Left lobe of liver (tissue), 2 donors: ENCODE results near the gene DGKD. TPM values are rescaled to one million over a fixed set of nuclear protein-coding genes. Genes with fewer than 3 reads are reported as not detected.
A peak's percentile ranks its signal among the peaks of the same experiment; 100 is the strongest.
"Not testable (repeated sequence)": the region's sequence is repeated elsewhere in the genome, so short reads cannot be mapped to it uniquely, and the experiment has no call there.

Source experiments
- ATAC-seq: fragments of 200-7000 bp; cut with Tn5 transposase; one replicate; pipeline ENCODE4 v1.9.1; 2020; ENCODE audit warnings: mild to moderate bottlenecking, moderate library complexity
- DNase-seq: peaks from one replicate; pipeline ENCODE4 v3.0.0-alpha.2; 2020; ENCODE audit warnings: low spot score
- total RNA-seq: library from RNA; stranded (reverse); gene quantifications from one replicate; pipeline ENCODE4 v1.2.1, GENCODE V29; 2021
- donor health status: DM: no; HTN: no; CAD: no; lungs with moderate emphysema.
- donor health status: DM: no; HTN: yes; CAD: no.

The DGKD gene
- total RNA-seq, 1 donor from 2014 or later = 17.9 TPM

GRCh38 chr2:233358947-233359346 lies 4.7 kb downstream of the DGKD start:
- ATAC-seq (no peak), DNase-seq (no peak)

DNA sequence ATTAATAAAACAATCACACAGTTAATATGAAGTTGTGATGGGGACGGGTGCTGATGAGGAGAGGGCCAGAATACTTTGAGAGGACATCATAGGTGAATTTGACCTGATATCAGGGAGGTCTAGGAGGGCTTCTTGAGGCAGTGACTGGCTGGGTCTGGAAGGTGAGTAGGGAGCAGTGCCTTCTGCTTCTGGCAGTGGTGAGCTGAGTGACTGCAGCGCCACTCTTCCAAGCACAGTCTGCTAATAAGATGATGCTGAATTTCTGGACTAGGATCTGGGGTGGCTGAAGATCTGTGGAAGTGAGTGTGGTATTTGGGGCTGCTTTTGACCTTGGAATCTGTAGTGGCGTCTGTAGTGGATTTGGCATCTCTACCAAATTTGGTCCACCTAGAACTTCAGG lies 5.5 kb downstream of the DGKD start:
- DNase-seq = peak; percentile 15
- ATAC-seq = no peak

DNA sequence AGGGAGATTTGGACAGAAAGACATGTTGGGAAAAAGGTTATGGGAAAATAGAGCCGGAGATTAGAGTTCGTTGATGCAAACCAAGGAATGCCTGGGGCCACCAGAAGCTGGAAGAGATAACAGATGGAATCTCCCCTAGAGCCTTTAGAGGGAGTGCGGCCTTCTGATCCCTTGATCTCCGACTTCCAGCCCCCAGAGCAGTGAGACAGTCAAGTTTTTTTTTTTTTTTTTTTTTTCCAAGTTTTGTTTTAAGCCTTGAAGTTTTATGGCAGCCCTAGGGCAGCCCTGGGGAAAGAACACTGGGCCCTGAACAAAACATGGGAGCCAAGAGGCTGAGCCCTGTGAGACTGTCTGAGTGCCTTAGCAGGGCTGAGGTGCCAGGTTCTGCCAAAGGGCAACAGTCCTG lies 6.5 kb downstream of the DGKD start:
- ATAC-seq (no peak), DNase-seq (peak; percentile 37)

- DNase-seq = peak; percentile 19
- ATAC-seq = no peak
Observed at GRCh38 chr2:233361297-233361696, 7.0 kb downstream of the DGKD start.

GRCh38 chr2:233362742-233363141 lies 8.4 kb downstream of the DGKD start:
- DNase-seq (no peak), ATAC-seq (no peak)

DNA sequence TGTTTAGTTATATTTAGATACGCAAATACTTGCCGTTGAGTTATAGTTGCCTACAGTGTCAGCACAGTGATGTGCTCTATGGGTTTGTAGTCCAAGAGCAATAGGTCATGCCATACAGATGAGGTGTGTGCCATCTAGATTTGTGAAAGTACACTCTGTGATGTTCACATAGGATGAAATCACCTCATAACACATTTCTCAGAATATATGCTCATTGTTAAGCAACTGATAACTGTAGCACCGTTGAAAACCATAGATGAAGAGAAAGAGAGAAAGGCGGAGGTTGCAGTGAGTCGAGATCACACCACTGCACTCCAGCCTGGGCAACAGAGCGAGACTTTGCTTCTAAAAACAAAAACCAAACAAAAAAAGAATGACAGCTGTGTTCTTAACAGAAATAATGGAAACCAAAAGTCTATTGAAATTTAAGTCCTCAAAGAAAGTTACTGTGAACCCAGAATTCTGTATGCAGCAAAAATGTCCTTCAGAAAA lies 9.5 kb downstream of the DGKD start:
- DNase-seq (no peak), ATAC-seq (no peak)

GRCh38 chr2:233365861-233366520 lies 11.7 kb downstream of the DGKD start:
- no peak for ATAC-seq
- peak; percentile 41 for DNase-seq

GRCh38 chr2:233367586-233367985 lies 13.3 kb downstream of the DGKD start:
- no peak for ATAC-seq
- peak; percentile 19 for DNase-seq

- DNase-seq = peak; percentile 18
- no peak for ATAC-seq
Observed at GRCh38 chr2:233368756-233369155, 14.5 kb downstream of the DGKD start.

GRCh38 chr2:233369462-233369861 lies 15.2 kb downstream of the DGKD start:
- no peak for ATAC-seq
- DNase-seq = no peak

DNA sequence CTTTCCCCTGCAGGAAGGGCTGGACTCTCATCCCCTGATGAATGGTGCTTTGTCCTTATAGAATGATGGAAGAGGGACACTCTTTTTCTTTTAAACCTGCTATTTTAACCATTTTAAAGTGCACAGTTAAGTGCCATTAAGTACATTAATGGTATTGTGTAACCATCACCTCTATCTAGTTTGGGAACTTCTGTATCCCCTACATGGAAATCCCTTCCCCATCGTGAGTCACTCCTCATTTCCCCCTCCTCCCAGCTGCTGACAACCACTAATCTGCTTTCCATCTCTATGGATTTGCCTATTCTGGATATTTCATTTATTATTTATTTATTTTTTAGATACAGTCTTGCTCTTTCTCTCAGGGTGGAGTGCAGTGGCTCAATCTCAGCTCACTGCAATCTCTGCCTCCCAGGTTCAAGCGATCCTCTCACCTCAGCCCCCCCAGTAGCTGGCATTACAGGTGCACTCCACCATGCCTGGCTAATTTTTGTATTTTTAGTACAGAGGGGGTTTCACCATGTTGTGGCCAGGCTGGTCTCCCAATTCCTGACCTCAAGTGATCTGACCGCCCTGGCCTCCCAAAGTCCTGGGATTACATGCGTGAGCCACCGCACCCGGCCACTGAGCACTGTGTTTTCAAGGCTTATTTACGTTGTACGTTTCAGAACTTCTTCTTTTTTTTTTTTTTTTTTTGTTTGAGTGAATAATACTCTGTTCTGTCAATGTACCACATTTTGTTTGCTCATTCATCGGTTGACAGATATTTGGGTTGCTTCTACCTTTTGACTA lies 15.8 kb downstream of the DGKD start:
- ATAC-seq (no peak), DNase-seq (no peak)

DNA sequence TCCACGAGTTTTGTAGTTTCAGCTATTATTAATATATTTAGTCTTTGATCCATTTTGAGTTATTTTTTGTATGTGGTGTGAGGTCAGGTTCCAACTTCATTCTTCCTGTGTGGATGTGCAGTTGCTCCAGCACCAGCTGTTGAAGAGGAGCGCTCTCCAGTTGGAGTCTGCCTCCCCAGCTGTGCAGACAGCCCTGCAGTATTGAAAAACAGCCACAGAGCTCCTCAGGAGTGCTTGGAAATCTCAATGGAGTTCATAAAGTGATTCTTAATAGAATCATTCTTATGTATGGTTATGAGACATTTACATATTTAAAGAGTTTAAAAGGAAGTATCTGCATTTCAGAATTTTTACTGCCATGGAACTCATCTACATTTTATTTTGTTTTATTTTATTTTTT lies 17.3 kb downstream of the DGKD start:
- no peak for DNase-seq
- ATAC-seq = no peak

GRCh38 chr2:233372855-233373254 lies 18.6 kb downstream of the DGKD start:
- ATAC-seq = no peak
- DNase-seq = no peak

- ATAC-seq (no peak), DNase-seq (no peak)
Observed at GRCh38 chr2:233373316-233373715, 19.0 kb downstream of the DGKD start.

DNA sequence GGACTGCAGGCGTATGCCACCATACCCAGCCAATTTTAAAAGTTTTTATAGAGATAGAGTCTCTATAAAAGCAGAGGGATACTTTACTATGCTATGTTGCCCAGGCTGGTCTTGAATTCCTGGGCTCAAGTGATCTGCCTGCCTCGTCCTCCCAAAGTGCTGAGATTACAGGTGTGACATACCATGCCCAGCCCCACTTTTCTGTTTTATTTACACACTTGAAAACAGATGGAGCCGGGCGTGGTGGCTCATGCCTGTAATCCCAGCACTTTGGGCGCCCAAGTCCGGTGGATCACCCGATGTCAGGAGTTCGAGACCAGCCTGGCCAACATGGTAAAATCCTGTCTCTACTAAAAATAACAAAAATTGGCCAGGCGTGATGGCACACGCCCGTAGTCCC lies 20.5 kb downstream of the DGKD start:
- not testable (repeated sequence) for DNase-seq, ATAC-seq

DNA sequence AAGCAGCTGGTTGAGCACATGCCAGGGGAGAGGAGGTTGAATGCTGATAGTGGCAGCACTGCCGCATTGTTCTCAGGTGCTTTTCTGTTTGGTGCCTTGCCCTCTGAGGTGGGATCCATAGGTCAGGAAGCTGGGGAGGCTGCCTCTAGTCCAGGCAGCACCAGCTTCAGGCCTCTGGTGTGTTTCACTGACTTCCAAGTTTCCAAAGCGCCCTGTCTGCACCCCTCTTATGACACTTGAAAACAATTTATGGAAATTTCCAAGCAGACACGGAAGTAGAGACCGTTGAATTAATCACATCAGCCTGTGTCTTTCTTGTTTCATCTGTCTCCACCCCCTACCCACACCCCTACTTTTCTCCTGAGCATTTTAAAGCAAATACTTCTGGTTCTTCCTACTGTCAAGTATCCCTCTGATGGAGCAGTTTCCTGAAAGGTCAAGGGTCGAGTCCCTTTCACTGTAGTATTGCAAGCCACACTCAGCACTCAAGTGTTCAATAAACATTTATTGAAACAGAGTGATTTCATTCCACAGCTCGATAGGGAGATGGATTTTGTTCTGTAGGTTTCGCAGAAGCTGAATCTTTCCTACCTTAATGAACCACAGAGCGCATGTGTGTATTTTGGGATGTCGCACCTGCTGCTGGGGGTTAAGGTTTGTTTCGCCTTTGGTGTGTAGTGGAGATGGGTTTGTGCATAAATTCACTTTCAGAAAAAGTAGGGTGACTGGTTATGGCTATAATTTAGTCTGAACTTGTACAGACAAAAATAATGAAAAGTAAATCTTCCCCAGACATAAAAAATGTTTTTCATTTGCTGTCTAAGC lies 21.4 kb downstream of the DGKD start:
- ATAC-seq = peak; percentile 62

GRCh38 chr2:233379034-233379433 lies 24.7 kb downstream of the DGKD start:
- DNase-seq (no peak), ATAC-seq (no peak)

More for the DNA sequence above, 21.4 kb downstream of the DGKD start:
- no peak for DNase-seq

DNA sequence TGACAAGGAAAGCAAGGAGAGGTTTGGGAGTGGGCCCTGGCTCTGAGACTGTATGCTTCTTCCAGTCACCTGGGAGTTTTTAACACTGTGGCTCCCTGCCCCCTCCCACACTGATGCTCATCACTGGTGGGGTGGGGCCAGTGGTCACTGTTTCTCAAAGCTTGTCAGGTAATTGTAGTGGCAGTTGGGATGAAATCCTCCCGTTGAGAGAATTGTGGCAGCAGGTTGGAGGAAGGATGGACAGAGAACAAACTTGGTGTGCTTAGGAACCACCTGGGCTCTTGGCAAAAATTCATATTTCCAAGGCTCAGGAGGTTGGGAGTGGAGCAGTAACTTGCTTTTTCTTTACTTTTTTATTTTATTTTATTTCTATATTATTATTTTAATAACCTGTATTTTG lies 25.1 kb downstream of the DGKD start:
- ATAC-seq = no peak
- DNase-seq = no peak

DNA sequence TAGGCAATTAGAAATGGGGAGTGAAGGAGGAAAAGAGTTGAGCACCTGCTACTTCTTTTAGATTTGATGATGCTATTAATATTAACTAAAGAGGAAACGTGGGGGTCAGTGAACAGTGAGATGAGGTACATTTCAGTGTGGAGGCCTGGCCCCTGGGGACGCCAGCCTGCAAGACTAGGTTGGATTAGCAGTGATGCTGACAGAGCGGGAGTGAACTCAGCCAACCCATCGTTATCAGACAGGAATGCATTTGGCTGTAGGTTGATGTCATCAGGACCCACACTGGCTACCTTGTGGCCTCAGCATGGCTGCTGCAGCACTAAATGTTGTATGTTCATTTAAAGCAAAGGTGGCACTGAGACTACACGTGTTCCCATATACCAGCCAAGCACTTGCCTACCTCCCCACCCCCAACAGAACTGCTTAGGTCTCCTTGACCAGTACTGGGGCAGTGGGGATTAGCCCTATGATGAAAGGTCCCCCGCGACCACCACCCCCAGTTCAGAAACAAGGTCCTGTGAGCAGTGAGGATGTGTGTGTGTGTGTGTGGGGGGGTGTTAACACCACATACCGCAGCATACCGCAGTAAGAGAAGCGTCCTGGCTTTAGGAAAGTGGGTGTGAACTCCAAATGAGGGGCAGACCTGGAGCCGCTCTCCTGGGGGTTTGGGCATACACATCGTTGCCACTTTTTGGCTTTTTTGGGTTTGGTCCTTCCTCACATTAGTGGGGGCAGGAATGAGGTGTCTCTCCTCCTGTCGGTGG lies 26.0 kb downstream of the DGKD start:
- no peak for DNase-seq
- ATAC-seq = no peak

GRCh38 chr2:233380995-233381637 lies 26.8 kb downstream of the DGKD start:
- DNase-seq (no peak), ATAC-seq (peak; percentile 52)
